DOHH2 (cell line): ENCODE measurements around the gene SLC2A8.

ENCODE experiments used
- H3F3A ChIP-seq: fragments of 200-600 bp; sonication (generic), shearing (Covaris generic); 2 replicates; pipeline ENCODE4 v1.6.0; 2016; ENCODE audit warnings: antibody characterized with exemption, mild to moderate bottlenecking; ENCODE audit not compliant: control insufficient read depth, insufficient read depth
- H3K27ac ChIP-seq: fragments of 200-600 bp; sonication (generic); 2 replicates; pipeline ENCODE4 v1.5.1; 2014; ENCODE audit warnings: low read depth, mild to moderate bottlenecking, low read length, moderate library complexity
- H3K27me3 ChIP-seq: fragments of 200-600 bp; sonication (generic); 2 replicates; pipeline ENCODE4 v1.6.1; 2014; ENCODE audit warnings: mild to moderate bottlenecking, low read length, mixed read lengths; ENCODE audit not compliant: control insufficient read depth
- H3K36me3 ChIP-seq: fragments of 200-600 bp; sonication (generic); 2 replicates; pipeline ENCODE4 v1.6.1; 2014; ENCODE audit warnings: mild to moderate bottlenecking, low read length, moderate library complexity, mixed read lengths; ENCODE audit not compliant: control insufficient read depth
- H3K4me1 ChIP-seq: fragments of 200-600 bp; sonication (generic); 2 replicates; pipeline ENCODE4 v1.6.1; 2014; ENCODE audit warnings: mild to moderate bottlenecking, low read length, mixed read lengths; ENCODE audit not compliant: control insufficient read depth
- H3K4me2 ChIP-seq: fragments of 200-600 bp; sonication (generic); 2 replicates; pipeline ENCODE4 v1.6.0; 2014; ENCODE audit warnings: mild to moderate bottlenecking, low read length, moderate library complexity
- H3K4me3 ChIP-seq: fragments of 200-600 bp; sonication (generic); 2 replicates; pipeline ENCODE4 v1.5.1; 2014; ENCODE audit warnings: mild to moderate bottlenecking, low read length, mixed read lengths
- H3K79me2 ChIP-seq: fragments of 200-600 bp; sonication (generic); 2 replicates; pipeline ENCODE4 v1.6.1; 2014; ENCODE audit warnings: mild to moderate bottlenecking, low read length, mixed read lengths; ENCODE audit not compliant: control insufficient read depth
- H3K9me2 ChIP-seq: fragments of 200-600 bp; sonication (generic); replicated peaks from 2 replicates; pipeline ENCODE4 v1.6.1; 2014; ENCODE audit warnings: mild to moderate bottlenecking, low read length, mixed read lengths; ENCODE audit not compliant: control insufficient read depth
- H3K9me3 ChIP-seq: fragments of 200-600 bp; sonication (generic); 2 replicates; pipeline ENCODE4 v1.6.1; 2014; ENCODE audit warnings: antibody characterized with exemption, low read length, mixed read lengths; ENCODE audit not compliant: control insufficient read depth, insufficient read depth
- H4K20me1 ChIP-seq: fragments of 200-600 bp; sonication (generic); 2 replicates; pipeline ENCODE4 v1.6.0; 2014; ENCODE audit warnings: low read depth, mild to moderate bottlenecking, antibody characterized with exemption, low read length, moderate library complexity; ENCODE audit not compliant: control insufficient read depth, insufficient read depth
- CTCF ChIP-seq: fragments of 200-600 bp; sonication (generic); IDR thresholded peaks from one replicate; pipeline ENCODE4 v1.5.1; 2014; ENCODE audit warnings: antibody characterized with exemption, mild to moderate bottlenecking, low read depth, low read length; ENCODE audit not compliant: poor library complexity, severe bottlenecking
- EZH2phosphoT487 ChIP-seq: fragments of 200-600 bp; sonication (generic); IDR thresholded peaks from 2 replicates; pipeline ENCODE4 v1.6.1; 2017; ENCODE audit warnings: borderline replicate concordance, mild to moderate bottlenecking, antibody characterized with exemption, low read length, moderate library complexity, mixed read lengths

SLC2A8 gene

GRCh38 chr9:127417131-127418036, 20.4 kb downstream of the SLC2A8 start:
- Histone ChIP-seq H3K36me3 (no peaks in the 10 kb centered on the region), H3K79me2 (peaks cover 4% of the 10 kb centered on the region), H4K20me1 (no peaks in the 10 kb centered on the region), H3K9me2 (no peaks in the 10 kb centered on the region), H3K4me3 (no peak overlapping the region), H3K9me3 (no peaks in the 10 kb centered on the region), H3K27ac (no peak overlapping the region), H3F3A (no peaks in the 10 kb centered on the region), H3K4me1 (peaks cover 2% of the 10 kb centered on the region), H3K27me3 (no peaks in the 10 kb centered on the region), H3K4me2 (no peak overlapping the region)
- TF ChIP-seq EZH2phosphoT487 (no peak), CTCF (no peak)

- Histone ChIP-seq H3K27ac (no peak overlapping the region), H3K4me3 (no peak overlapping the region), H3K79me2 (peaks cover 11% of the 10 kb centered on the region), H4K20me1 (no peaks in the 10 kb centered on the region), H3K9me3 (no peaks in the 10 kb centered on the region), H3K36me3 (no peaks in the 10 kb centered on the region), H3K4me2 (no peak overlapping the region), H3K27me3 (no peaks in the 10 kb centered on the region), H3K9me2 (no peaks in the 10 kb centered on the region), H3F3A (no peaks in the 10 kb centered on the region), H3K4me1 (peaks cover 9% of the 10 kb centered on the region)
- peak; percentile 45 for TF ChIP-seq CTCF
- no peak for TF ChIP-seq EZH2phosphoT487
Observed at GRCh38 chr9:127418037-127418471, 21.1 kb downstream of the SLC2A8 start.

- no peak overlapping the region for H3K4me3 ChIP-seq
- H3K36me3 ChIP-seq = no peaks in the 10 kb centered on the region
- no peaks in the 10 kb centered on the region for H3F3A ChIP-seq
- no peak overlapping the region for H3K4me2 ChIP-seq
- no peak overlapping the region for H3K27ac ChIP-seq
- no peaks in the 10 kb centered on the region for H3K27me3 ChIP-seq
- H3K9me2 ChIP-seq = no peaks in the 10 kb centered on the region
- H3K79me2 ChIP-seq = peaks cover 20% of the 10 kb centered on the region
- H4K20me1 ChIP-seq = no peaks in the 10 kb centered on the region
- H3K4me1 ChIP-seq = peaks cover 12% of the 10 kb centered on the region
- TF ChIP-seq CTCF (no peak), EZH2phosphoT487 (no peak)
- H3K9me3 ChIP-seq = no peaks in the 10 kb centered on the region
Observed at GRCh38 chr9:127419348-127419747, 22.4 kb downstream of the SLC2A8 start.
